Stimulated activated naive CD8-positive, alpha-beta T cell treated with anti-CD3 and anti-CD28 coated beads, Interleukin-15, amount 100 ng/mL, for 72 hours (primary cell): ENCODE measurements around the gene ABCC2.
"Not testable (repeated sequence)": the region's sequence is repeated elsewhere in the genome, so short reads cannot be mapped to it uniquely, and the experiment has no call there.

Experiments used
- ATAC-seq: fragments of 150-1000 bp; cut with Tn5 transposase; 2 replicates; pipeline ENCODE4 v1.10.0; 2021; ENCODE audit warnings: mild to moderate bottlenecking, moderate library complexity
- DNase-seq, 2 donors: peaks; one replicate each; pipeline ENCODE4 v3.0.0; 2021 to 2022
- H3K27ac Mint-ChIP-seq, 2 donors: one replicate each; pipeline ENCODE4 v1.8.0; 2022; ENCODE audit warnings: mild to moderate bottlenecking in 2 of 2, mixed read lengths in 2 of 2, moderate library complexity in 2 of 2
- H3K27me3 Mint-ChIP-seq: one replicate; pipeline ENCODE4 v1.8.0; 2022; ENCODE audit warnings: mixed read lengths
- H3K4me1 Mint-ChIP-seq: one replicate; pipeline ENCODE4 v1.8.0; 2022; ENCODE audit warnings: mild to moderate bottlenecking, mixed read lengths
- H3K4me3 Mint-ChIP-seq, 2 donors: one replicate each; pipeline ENCODE4 v1.8.0; 2022; ENCODE audit warnings: mild to moderate bottlenecking in 2 of 2, mixed read lengths in 2 of 2, moderate library complexity in 1 of 2
- H3K9me3 Mint-ChIP-seq, 2 donors: one replicate each; pipeline ENCODE4 v1.8.0; 2022; ENCODE audit warnings: mixed read lengths in 2 of 2

The ABCC2 gene

GRCh38 chr10:99850767-99851340, 68.4 kb downstream of the ABCC2 start:
- DNase-seq (no peak), ATAC-seq (no peak)
- no peaks in the 10 kb centered on the region for H3K9me3 Mint-ChIP-seq
- H3K4me1 Mint-ChIP-seq = peaks cover 7% of the 10 kb centered on the region
- H3K27me3 Mint-ChIP-seq = no peaks in the 10 kb centered on the region
- no peak overlapping the region for H3K4me3 Mint-ChIP-seq
- H3K27ac Mint-ChIP-seq = no peak overlapping the region

- DNase-seq (no peak), ATAC-seq (no peak)
- H3K27me3 Mint-ChIP-seq = no peaks in the 10 kb centered on the region
- no peaks in the 10 kb centered on the region for H3K4me1 Mint-ChIP-seq
- no peak overlapping the region for H3K27ac Mint-ChIP-seq
- no peaks in the 10 kb centered on the region for H3K9me3 Mint-ChIP-seq
- H3K4me3 Mint-ChIP-seq = no peak overlapping the region
Observed at GRCh38 chr10:99851825-99852224, 69.4 kb downstream of the ABCC2 start.

- H3K27me3 Mint-ChIP-seq = peaks cover 3% of the 10 kb centered on the region
- no peak overlapping the region for H3K4me3 Mint-ChIP-seq
- ATAC-seq = no peak
- DNase-seq = no peak
- H3K27ac Mint-ChIP-seq = no peak overlapping the region
- H3K9me3 Mint-ChIP-seq = no peaks in the 10 kb centered on the region
- no peaks in the 10 kb centered on the region for H3K4me1 Mint-ChIP-seq
Observed at GRCh38 chr10:99852481-99853213, 70.2 kb downstream of the ABCC2 start.

GRCh38 chr10:99853655-99854054, 71.2 kb downstream of the ABCC2 start:
- DNase-seq = no peak
- H3K27ac Mint-ChIP-seq = no peak overlapping the region
- no peaks in the 10 kb centered on the region for H3K4me1 Mint-ChIP-seq
- no peaks in the 10 kb centered on the region for H3K9me3 Mint-ChIP-seq
- ATAC-seq = no peak
- peaks cover 8% of the 10 kb centered on the region for H3K27me3 Mint-ChIP-seq
- no peak overlapping the region for H3K4me3 Mint-ChIP-seq

- Mint-ChIP-seq H3K4me3 (no peak overlapping the region), H3K27ac (no peak overlapping the region), H3K27me3 (peaks cover 8% of the 10 kb centered on the region), H3K9me3 (no peaks in the 10 kb centered on the region), H3K4me1 (no peaks in the 10 kb centered on the region)
- DNase-seq (no peak), ATAC-seq (no peak)
Observed at GRCh38 chr10:99854860-99855259, 72.4 kb downstream of the ABCC2 start.

- ATAC-seq (no peak), DNase-seq (no peak)
- Mint-ChIP-seq H3K27me3 (peaks cover 8% of the 10 kb centered on the region), H3K9me3 (no peaks in the 10 kb centered on the region), H3K4me1 (no peaks in the 10 kb centered on the region), H3K4me3 (no peak overlapping the region), H3K27ac (no peak overlapping the region)
Observed at GRCh38 chr10:99855479-99856071, 73.1 kb downstream of the ABCC2 start.

DNA sequence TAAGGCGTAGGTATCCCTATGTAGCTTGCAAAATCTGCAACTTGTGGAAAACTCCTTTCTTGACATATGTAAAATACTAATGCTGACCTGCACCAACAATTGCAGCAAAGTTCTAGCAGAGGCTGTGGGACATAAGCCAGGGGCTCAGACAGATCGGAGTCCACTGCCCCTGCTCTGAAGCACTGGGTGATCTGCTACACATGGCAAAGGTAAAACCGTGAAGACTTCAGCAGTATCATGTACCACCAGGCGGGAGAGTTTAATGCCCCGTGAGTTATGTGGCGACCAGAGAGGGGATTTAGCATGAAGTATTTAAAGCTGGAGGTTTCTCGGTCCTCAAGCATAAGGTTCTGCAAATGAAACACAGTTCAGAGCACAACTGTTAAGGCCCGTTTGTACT, 76.4 kb downstream of the ABCC2 start:
- no peaks in the 10 kb centered on the region for H3K4me1 Mint-ChIP-seq
- DNase-seq (no peak), ATAC-seq (no peak)
- H3K27me3 Mint-ChIP-seq = peaks cover 28% of the 10 kb centered on the region
- H3K4me3 Mint-ChIP-seq = no peak overlapping the region
- H3K9me3 Mint-ChIP-seq = no peaks in the 10 kb centered on the region
- H3K27ac Mint-ChIP-seq = no peak overlapping the region

- DNase-seq = peak in 1 of 2 donors; percentile 19
- Mint-ChIP-seq H3K4me1 (no peaks in the 10 kb centered on the region), H3K27me3 (peaks cover 36% of the 10 kb centered on the region), H3K4me3 (no peak overlapping the region), H3K27ac (no peak overlapping the region), H3K9me3 (no peaks in the 10 kb centered on the region)
- ATAC-seq = peak; percentile 59
Observed at GRCh38 chr10:99859585-99859984, 77.1 kb downstream of the ABCC2 start.

DNA sequence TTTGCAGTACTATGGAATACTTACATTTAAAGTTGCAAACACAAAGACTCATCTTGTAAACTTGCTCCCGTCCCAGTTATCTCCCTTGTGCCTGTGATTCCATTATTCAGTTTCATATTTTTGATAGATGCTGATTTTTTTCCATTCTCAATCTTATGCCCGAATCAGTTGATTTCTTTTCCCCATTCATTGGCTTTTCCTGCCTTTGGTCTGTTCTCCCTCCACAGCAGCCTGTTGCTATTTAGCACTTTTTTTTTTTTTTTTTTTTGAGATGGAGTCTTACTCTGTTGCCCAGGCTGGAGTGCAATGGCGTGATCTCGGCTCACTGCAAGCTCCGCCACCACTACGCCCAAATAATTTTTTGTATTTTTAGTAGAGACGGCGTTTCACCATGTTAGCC, 78.0 kb downstream of the ABCC2 start:
- H3K4me1 Mint-ChIP-seq = no peaks in the 10 kb centered on the region
- H3K27me3 Mint-ChIP-seq = peaks cover 43% of the 10 kb centered on the region
- no peak for DNase-seq
- H3K27ac Mint-ChIP-seq = no peak overlapping the region
- H3K4me3 Mint-ChIP-seq = no peak overlapping the region
- peaks cover 0 to 5% of the 10 kb centered on the region in 2 donors for H3K9me3 Mint-ChIP-seq
- ATAC-seq = no peak

DNA sequence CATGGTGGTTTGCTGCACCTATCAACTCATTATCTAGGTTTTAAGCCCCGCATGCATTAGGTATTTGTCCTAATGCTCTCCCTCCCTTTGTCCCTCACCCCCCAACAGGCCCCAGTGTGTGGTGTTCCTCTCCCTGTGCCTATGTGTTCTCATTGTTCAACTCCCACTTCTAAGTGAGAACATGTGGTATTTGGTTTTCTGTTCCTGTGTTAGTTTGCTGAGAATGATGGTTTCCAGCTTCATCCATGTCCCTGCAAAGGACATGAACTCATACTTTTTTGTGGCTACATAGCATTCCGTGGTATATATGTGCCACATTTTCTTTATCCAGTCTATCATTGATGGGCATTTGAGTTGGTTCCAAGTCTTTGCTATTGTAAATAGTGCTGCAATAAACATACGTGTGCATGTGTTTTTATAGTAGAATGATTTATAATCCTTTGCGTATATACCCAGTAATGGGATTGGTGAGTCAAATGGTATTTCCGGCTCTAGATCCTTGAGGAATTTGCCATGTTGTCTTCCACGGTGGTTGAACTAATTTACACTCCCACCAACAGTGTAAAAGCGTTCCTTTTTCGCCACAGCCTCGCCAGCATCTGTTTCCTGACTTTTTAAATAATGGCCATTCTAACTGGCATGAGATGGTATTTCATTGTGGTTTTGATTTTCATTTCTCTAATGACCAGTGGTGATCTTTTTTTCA, 81.2 kb downstream of the ABCC2 start:
- not testable (repeated sequence) for H3K4me3 Mint-ChIP-seq, H3K4me1 Mint-ChIP-seq, DNase-seq, H3K27ac Mint-ChIP-seq, ATAC-seq
- Mint-ChIP-seq H3K27me3 (peaks cover 67% of the 10 kb centered on the region), H3K9me3 (peaks cover 12 to 26% of the 10 kb centered on the region in 2 donors)

DNA sequence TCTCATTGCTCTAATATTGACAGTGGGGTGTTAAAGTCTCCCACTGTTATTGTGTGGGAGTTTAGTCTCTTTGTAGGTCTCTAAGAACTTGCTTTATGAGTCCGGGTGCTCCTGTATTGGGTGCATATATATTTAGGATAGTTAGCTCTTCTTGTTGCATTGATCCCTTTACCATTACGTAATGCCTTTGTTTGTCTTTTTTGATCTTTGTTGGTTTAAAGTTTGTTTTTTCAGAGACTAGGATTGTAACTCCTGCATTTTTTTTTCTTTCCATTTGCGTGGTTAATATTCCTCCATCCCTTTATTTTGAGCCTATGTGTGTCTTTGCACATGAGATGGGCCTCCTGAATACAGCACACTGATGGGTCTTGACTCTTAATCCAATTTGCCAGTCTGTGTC, 84.8 kb downstream of the ABCC2 start:
- H3K4me3 Mint-ChIP-seq, H3K27ac Mint-ChIP-seq, DNase-seq, ATAC-seq: not testable (repeated sequence)
- Mint-ChIP-seq H3K4me1 (peaks cover 16% of the 10 kb centered on the region), H3K9me3 (peaks cover 12 to 26% of the 10 kb centered on the region in 2 donors), H3K27me3 (peaks cover 95% of the 10 kb centered on the region)

DNA sequence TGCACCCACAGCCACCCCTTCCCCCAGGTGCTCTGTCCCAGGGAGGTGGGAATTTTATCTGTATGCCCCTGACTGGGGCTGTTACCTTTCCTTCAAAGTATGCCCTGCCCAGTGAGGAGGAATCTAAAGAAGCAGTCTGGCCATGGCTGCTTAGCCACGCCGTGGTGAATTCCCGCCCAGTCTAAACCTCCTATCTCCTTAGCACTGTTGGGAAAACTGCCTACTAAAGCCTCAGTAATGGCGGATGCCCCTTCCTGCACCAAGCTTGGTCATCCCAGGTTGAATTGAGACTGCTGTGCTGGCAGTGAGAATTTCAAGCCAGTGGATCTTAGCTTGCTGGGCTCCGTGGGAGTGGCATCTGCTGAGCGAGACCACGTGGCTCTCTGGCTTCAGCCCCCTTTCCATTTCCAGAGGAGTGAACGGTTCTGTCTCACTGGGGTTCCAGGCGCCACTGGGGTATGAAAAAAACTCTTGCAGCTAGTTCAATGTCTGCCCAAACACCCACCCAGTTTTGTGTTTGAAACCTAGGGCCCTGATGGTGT, 87.2 kb downstream of the ABCC2 start:
- Mint-ChIP-seq H3K27me3 (peaks cover 98% of the 10 kb centered on the region), H3K4me1 (peaks cover 16% of the 10 kb centered on the region), H3K27ac (no peak overlapping the region), H3K9me3 (peaks cover 12 to 26% of the 10 kb centered on the region in 2 donors), H3K4me3 (peak overlapping the region in 1 of 2 donors; percentile 89)
- DNase-seq (no peak), ATAC-seq (peak; percentile 29)

DNA sequence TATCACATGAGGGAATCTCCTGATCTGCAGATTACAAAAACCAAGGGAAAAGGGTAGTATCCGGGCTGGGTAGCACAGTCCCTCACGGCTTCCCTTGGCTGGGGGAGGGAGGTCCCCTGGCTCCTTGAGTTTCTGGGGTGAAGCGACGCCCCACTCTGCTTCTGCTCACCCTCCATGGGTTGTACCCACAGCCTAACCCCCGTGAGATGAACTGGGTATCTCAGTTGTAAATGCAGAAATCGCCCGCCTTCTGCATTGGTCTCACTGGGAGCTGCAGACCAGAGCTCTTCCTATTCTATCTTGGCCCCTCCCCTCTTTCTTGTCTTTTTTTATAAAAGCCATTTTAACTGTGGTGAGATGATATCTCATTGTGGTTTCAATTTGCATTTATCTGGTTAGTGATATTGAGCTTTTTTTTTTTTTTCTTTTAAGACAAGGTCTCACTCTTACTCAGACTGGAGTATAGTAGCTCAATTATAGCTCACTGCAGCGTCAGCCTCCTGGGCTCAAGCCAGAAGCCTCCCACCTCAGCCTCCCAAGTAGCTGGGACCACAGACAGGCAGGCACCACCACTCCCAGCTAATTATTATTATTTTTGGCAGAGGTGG, 87.8 kb downstream of the ABCC2 start:
- DNase-seq = peak; percentile 39 to 52
- H3K27me3 Mint-ChIP-seq = peaks cover 98% of the 10 kb centered on the region
- ATAC-seq = peak; percentile 96
- H3K27ac Mint-ChIP-seq = peak overlapping the region; percentile 19 to 24
- peaks cover 12 to 23% of the 10 kb centered on the region in 2 donors for H3K9me3 Mint-ChIP-seq
- peaks cover 16% of the 10 kb centered on the region for H3K4me1 Mint-ChIP-seq
- peak overlapping the region; percentile 71 to 89 for H3K4me3 Mint-ChIP-seq

- Mint-ChIP-seq H3K27me3 (peaks cover 75% of the 10 kb centered on the region), H3K4me1 (peaks cover 16% of the 10 kb centered on the region), H3K4me3 (no peak overlapping the region), H3K27ac (no peak overlapping the region), H3K9me3 (peaks cover under 1 to 1% of the 10 kb centered on the region in 2 donors)
- ATAC-seq = no peak
- DNase-seq = no peak
Observed at GRCh38 chr10:99872367-99873162, 90.1 kb downstream of the ABCC2 start.
